Measurements from ENCODE around the gene LOXHD1.

DNA sequence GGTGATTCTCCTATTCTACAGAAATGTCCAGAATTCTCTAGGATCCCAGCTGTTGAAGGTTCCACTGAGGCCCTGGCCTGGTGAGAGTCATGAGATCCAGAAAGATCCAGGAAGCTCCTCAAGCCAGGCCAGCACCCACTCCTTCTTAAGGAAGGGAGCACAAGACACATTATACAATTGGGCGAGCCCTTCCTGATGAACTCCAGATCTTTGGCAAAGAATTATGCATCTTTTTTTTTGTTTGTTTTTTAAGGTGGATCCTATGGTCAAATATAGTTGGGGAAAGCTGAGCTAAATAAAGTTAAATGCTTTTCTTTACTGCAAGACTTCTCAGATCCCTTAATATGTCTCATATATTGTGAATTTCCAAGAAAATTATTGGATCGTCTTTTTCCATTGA, 37.0 kb upstream of the LOXHD1 start:
- no peak for TF ChIP-seq GATA2 (IDR thresholded peaks at IDR 0.05; ENCODE audit: low read depth, low read length)
- TF ChIP-seq GATA3 (IDR thresholded peaks at IDR 0.05; ENCODE audit: low read depth, low read length): no peak

Data from SH-SY5Y (cell line).